HG02943 (cell line): ENCODE measurements around the gene ARHGEF11.
"Not testable (repeated sequence)": the region's sequence is repeated elsewhere in the genome, so short reads cannot be mapped to it uniquely, and the experiment has no call there.

Experiments used
- ATAC-seq: cut with Tn5 transposase; IDR thresholded peaks from one replicate; pipeline ENCODE4 v1.9.1; 2021; ENCODE audit warnings: mild to moderate bottlenecking, low read depth, moderate library complexity; ENCODE audit not compliant: unreplicated experiment

Gene ARHGEF11

DNA sequence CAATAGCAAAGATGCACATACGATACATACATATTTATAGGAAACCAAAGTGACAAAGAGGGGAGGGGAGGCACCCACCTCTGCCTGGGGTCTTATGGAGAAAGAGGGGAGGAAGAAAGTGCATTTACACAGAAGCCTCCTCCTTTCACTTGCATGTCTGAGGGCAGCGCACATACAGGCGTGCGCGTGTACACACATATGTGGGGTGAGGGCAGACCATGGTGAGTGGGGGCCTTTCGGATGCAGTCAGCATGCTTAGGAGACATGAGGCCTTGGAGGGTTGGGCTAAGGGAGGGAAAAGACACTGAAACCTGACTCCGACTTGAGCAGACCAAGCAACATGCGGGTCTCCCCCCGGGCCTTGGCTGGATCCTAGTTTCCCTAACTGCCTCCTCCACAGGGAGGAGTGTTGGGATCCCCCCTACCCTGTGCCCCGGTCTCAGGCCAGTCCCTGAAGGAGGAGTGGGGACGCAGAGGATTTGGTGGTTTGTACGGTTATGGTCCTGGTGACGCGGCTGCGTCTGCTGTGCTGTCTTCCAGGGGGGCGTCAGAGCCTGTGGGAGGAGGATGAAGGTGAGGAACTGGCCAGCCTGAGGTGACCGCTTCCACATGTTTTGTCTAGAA, 109.9 kb downstream of the ARHGEF11 start:
- ATAC-seq: no peak

DNA sequence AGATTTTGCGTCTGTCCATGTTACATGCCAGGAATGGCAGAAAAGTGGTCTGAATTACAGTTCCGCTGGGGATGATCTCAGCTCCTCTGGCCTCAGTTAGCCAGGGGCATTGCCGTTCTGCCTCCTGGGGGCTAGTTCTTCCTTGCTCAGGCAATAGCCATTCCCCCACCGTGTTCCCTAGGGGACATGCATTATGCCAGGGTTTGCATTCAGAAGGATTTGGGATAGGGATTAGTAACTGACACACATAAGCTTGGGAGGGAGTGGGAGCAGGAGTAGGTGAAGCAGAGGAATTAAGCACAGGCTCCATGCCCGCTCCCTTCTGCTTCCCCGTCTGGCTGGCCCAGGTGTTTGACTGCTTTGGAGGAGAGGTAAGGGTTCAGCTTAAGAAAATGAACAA, 112.4 kb downstream of the ARHGEF11 start:
- no peak for ATAC-seq

DNA sequence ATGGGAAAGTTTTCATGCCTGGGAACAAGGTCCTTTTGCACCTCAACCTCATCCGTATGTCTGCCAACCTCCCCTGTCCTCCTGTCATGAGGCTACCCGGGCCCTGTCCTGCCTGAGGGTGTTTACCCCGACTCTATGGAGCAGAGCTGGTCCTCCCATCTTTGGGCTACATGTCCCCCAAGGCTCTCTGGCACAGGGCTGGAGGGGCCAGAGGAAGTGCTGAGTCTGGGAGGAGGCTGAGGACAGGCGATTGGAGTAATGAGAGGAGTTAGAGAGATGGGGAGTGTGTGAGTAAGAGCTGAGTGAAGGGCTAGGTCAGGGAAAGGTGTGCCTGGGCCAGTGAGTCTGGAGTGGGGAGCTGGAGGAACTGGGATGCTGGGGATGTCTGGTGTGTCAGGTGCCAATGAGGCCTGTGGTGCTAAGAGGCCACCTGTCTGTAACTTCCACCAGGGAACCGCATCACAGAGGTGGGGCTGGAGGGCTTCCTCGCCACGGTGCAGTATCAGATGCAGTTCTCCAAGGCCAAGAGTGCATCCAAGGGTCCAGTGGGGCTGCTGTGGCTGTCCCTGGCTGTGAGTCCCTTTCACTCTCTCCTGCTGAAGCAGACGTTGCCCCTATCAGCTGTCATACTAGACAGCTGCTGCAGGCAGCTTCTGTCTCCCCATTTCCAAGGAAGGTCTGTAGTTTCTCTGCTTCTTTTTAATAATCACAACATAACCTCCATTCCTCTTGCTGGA, 113.4 kb downstream of the ARHGEF11 start:
- no peak for ATAC-seq

DNA sequence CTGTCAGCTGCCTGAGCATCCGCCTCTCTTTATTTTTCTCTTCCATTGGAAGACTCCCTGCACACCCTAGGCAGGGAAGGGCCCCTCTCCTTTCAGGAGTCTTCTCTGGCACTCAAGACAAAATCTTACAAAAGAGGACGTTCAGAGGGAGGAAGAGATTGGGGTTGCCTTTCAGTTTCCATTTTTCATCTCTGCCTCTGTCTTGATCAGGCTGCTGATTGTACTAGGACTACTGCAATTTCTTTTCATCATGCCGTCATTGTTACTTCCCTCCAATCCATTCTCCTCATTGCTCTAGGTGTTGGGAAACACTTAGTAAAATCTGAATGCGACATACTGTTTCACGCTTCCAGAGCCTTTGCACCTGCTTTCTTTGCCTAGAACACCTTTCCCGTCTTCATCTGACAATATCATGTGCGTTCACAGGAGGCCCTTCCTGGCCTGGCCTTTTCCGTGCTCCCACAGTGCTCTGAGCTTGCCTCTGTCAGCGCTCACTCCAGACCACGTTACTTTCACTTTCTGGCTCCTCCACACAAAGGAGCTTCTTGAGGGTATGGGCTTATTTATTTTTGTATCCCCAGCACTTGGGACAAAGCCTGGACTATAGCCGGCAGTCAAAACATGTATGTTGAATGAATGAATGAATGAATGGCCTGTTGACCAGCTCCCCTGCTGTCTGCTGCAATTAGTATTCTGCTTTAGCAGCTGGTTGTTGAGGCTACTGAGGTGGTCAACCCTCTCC, 114.2 kb downstream of the ARHGEF11 start:
- no peak for ATAC-seq

DNA sequence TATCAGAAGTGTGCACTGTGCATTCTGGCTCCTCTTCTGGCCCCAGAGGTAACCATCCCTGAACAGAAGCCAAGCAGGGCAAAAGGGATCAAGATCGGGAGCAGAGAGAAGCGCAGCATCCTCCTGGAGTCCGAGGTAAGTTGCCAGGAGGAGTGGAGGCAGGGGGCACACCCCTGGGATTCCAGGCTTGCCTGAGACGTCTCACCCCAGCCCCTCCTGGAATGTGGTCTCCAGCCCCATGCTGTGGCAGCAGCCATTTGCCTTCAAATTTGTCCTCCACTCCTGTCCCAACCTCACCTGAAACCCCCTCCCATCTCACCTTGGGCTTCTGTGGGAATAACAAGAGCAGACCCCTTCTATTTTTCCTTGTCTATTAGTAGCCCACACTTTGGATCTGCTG, 115.1 kb downstream of the ARHGEF11 start:
- ATAC-seq: no peak

DNA sequence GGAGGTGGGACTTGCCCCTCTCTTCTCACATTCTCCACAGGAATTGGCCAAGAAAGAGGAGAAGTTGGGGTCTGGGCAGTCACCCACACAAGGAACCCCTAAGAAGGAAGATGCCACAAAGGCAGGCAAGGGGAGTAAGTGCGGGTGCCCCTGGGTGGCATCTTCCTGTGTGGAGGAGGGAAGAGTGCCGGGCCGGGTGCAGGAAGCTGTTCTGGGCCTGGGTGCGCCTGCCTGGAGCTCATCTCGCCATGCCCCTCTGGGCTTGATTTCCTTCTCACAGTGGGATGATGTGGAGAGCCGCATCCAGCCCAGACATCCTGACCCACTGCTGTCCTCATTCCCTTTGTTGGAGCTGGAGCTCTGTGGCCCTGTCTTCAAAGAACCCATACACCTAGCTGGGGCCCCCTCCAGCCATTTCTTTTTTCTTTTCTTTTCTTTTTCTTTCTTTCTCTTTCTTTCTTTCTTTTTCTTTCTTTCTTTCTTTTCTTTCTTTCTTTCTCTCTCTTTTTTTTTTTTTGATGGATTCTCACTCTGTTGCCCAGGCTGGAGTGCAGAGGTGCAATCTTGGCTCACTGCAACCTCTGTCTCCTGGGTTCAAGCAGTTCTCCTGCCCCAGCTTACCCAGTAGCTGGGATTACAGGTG, 115.8 kb downstream of the ARHGEF11 start:
- ATAC-seq: no peak

DNA sequence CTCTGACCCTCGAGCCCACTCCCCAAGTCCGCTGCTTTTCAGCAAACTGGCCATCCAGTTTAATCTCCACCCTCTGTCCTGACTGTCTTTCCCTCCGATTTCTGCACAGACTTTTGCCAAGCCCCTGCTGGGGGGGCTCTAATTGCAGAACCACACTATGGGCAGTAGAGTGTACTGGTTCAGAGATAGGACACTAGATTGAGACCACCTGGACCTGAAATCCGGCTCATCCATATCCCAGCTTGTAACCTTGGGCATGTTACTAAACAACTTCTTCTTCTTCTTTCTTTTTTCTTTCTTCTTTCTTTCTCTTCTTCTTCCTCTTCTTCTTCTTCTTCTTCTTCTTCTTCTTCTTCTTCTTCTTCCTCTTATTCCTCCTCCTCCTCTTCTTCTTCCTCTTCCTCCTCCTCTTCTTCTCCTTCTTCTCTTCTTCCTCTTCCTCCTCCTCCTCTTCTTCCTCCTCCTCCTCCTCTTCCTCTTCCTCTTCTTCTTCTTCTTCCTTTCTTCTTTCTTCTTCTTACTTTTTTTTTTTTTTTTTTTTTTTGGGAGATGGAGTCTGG, 117.4 kb downstream of the ARHGEF11 start:
- ATAC-seq: no peak

DNA sequence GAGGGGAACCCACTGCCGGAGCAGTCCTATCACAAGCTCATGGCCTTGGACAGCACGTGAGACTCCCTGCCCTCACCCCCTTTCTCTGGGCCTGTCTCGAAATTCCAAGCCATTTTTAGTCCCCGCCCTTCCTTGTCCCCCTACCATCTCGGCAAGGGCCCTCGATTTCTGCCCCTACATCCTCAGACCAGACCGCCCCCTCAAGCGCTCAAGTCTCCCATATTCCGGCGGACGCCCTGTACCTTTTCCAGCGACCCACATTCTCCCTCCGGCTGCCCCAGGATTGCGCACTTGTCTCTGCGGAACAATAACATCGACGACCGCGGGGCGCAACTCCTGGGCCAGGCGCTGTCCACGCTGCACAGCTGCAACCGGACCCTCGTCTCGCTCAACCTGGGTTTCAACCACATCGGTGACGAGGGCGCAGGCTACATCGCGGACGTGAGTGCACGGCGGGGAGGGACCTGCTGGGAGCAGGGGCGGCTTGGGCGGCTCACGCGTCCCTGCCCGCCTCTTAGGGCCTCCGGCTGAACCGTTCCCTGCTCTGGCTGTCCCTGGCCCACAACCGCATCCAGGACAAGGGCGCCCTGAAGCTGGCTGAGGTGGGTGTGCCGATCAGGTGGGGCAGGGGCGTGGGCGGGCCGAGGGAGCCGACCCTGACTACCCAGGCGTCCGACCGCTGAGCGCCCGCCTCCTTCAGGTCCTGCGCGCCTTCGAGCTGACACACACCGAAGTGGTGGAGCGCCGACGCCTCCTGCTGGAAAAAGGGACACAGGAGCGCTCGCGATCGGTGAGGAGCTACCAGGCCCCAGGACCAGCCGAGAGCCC, 118.1 kb downstream of the ARHGEF11 start:
- ATAC-seq: no peak

DNA sequence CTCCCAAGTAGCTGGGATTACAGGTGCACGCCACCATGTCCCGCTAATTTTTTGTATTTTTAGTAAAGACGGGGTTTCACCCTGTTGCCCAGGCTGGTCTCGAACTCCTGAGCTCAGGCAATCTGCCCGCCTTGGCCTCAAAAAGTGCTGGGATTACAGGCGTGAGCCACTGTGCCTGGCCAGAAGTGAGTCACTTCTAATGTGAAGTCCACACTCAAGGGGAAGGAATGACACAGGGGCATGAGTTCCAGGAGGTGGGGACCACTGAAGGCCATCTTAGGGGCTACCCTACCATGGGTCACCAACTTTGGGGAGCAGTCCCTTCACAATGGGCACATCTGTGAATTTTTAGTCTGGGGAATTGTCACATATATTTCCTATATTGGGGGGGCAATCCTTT, 118.8 kb downstream of the ARHGEF11 start:
- not testable (repeated sequence) for ATAC-seq

DNA sequence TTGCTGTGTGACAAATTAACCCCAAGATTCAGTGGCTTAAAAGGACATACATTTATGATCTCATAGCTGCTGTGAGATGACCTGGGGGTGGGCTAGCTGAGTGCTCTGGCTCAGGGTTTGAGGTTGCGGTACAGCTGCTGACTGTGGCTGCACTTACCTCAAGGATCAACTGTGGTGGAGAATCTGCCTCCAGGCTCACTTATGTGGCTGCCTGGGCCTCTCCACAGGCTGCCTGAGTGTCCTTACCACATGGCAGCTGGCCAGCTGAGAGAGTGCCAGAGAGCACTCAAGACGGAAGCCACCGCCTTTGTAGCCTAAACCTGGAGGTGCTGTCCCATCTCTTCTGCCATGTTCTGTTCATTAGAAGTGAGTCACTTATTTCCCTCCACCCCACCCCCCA, 119.4 kb downstream of the ARHGEF11 start:
- ATAC-seq: no peak

DNA sequence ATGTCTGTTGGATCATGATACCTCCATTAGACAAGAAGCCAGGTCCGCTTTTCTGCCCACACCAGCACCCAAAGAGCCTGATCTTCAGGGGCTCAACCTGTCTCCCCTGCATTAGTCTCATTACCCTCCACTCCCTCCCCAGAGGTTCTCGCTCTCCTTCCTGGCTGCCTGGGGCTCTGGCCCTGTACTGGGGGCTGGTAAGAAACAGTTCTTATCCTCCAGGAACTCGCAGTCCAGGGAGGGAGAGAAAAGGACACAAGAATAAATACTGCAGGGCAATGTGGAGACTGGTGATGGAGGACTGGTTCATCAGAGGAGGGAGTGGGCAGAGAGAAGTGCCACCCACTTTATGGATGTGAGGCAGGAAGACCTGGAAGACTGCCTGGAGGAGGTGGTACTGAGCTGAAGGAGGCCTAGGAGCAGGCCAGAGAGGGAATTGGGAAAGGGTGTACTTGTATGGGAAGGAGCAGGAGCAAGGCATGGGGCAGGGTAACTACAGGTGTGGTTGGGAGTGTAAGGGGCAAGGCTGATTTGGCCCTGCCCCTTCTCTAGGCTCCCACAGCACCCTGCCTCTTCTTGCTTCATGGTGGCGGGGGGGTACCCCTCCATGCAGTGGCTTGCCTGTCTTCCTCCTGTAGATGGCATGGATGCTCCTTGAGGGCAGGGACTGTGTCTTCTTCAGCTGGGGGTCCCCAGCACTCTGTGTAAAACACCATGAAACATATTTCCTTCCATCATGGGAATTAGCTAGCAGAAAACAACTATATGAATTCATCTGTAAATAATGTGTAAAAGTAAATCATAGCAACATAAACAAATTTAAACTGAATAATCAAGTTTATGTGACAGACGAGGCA, 120.2 kb downstream of the ARHGEF11 start:
- ATAC-seq: no peak

DNA sequence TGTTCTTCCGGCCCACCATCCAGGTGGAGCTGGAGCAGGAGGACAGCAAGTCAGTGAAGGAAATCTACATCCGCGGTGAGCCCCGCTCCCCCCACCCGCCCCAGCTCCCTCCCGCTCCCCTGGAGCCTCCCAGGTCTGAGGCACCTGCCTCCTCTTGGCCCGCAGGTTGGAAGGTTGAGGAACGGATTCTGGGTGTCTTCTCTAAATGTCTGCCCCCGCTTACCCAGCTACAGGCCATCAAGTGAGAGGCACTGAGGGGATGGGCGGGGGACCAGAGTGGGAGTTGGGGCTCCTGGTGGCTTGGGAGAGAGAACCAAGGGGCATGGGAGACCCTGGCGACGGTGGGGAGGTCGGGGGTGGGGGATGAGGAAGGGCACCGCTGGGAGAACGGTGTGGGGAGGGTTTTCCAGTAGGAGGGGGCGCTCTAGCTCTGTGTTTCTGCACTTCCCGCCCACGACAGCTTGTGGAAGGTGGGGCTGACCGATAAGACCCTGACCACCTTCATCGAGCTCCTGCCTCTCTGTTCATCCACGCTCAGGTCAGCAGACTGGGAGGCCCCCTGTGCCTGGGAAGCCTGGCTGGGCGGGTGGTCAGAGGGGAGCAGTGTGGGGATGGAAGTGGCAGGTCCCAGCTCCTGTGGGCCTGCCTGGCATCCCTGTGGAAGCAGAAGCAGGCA, 120.9 kb downstream of the ARHGEF11 start:
- ATAC-seq: no peak

DNA sequence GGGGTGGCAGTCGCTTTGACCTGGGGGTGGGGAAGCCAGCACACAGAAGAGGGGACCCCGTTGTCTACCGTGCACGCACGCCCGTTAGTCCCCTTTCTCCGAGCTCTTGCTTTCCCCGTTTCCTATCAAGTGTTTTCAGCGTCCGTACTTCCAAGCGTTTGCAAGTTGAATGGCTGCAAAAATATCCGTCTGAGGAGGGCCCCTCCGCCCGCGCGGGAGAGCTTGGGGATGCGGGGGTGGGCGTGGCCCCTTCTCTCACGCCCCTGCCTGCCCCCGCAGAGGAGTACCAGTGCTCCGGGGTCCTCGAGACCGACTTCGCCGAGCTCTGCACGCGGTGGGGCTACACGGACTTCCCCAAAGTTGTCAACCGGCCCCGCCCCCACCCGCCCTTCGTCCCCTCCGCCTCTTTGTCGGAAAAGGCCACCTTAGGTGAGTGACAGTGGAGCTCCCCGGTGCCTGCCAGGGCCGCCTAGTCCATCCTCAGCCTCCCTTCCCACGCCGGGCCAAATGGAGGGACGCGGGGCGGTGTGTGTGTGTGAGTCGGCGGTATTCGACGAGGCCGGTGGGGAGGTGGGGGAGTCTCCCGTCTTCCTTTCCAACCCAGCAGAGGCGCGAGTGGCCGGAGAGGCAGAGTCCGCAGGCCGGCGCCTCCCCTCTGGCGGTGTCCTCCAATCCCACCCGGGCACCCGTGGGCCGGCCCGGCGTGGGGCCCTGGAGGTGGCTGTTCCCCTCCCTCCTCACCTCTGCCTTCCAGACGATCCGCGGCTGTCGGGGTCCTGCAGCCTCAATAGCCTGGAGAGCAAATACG, 121.7 kb downstream of the ARHGEF11 start:
- no peak for ATAC-seq

DNA sequence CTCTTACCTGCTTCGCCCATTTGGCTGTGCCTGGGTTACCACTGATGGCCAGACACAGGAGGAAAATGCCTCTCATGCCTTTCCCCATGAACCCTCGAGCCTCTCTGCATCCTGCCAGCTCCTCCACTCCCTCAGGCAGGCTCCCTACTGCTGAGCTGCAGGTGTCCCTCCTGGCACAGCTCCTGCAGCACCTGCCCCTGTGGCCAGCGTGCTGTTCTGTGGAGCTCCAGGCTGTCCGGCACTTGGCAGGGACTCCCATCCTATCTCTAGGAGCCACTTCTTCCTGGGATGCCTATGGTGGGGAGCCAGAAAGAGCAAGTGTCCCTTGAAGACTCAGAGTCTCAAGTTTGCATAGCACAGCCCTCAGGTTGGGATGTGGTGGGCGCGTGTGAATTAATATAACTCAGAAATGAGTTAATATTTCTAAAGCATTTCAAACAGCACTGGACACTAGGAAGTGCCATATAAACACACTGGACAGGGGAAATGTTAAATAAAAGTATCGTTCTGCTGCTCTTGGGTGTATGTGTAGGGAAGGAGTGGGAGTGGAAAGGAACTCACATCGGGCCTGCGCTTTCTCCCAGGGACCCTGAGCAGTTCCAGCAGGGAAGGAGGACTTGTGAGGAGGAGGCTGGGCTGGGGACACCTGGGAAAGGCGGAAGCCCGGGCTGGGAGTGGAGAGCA, 122.4 kb downstream of the ARHGEF11 start:
- no peak for ATAC-seq

DNA sequence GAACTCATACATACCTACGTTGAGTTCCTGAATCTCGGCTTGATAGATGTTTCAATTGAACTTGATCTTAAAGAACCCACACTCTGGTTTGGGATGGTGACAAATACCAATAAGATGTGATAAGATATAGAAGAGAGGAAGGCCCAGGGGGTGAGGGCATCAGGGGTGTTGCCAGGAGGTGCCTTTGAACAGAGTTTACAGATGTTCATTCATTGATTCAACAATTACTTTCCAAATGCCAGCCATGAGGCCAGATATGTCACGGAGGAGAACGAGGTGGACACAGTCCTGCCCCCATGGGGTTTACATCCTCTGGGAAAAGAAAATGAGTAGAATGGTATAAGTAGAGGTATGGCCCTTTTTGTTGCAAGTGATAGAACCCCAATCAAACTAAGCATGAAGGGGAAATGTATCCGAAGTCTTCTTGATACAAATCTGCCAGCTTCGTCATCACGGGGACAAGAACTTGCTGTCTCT, 124.5 kb downstream of the ARHGEF11 start:
- ATAC-seq: no peak

DNA sequence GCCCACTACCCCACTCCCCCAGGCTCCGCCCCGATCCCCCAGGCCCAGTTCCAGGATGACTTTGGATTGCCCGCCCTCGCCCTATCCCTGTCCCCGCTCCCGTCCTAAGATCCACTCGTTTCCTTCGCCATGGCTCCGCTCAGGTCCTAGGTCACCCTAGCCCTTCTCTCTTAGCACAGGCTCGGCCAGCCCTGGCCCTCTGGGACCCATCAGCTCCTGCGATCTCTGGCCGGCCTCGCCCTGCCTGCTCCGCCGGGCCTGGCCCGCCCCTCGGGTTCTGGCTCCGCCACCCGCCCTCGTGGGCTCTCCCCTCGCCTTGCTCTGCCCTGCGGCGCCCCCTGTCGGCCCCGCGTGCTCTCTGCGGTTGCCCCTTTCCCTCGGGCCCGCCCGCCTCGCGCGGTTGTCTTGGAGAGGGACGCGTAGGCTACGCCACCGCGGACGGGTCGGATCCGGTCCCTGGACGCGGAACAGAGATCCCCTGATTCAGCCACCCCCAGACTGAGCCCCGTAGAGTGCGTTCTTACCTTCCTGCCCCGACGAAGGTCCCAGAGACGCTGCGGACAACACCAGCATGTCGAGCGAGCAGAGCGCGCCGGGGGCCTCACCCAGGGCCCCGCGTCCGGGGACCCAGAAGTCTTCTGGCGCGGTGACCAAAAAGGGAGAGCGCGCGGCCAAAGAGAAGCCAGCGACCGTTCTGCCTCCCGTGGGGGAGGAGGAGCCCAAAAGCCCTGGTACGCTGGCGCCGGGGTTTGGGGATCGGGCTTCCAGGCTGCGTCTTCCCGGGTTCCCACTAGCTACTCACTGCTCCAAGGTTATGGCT, 125.1 kb downstream of the ARHGEF11 start, which contains the start of gene LRRC71:
TSS of gene LRRC71 (plus strand) at position 400 of the 820 bp plus-strand sequence. CDS start at position 572, 172 bp downstream.
- ATAC-seq: no peak
